H1 (cell line): Measurements from ENCODE around the gene CNFN. TPM values are rescaled to one million over a fixed set of nuclear protein-coding genes. Genes with fewer than 3 reads are reported as not detected.

Experiments used
- CTCF ChIA-PET: fragments of 300-600 bp; sonication (Branson Sonifier 250); formaldehyde crosslinking; loops from one replicate; lab custom pipeline; 2021; ENCODE audit not compliant: partially characterized antibody; lab: Charles Lee
- POLR2A ChIA-PET: fragments of 300-600 bp; sonication (Branson Sonifier 250); formaldehyde crosslinking; loops from one replicate; lab custom pipeline; 2021; ENCODE audit warnings: inconsistent platforms; ENCODE audit not compliant: partially characterized antibody; lab: Charles Lee
- DNase-seq, 2 experiments: peaks; one replicate each; pipeline versions ENCODE4 v3.0.0 to v3.0.0-alpha.2; 2010 to 2022; ENCODE audit warnings: low spot score in 2 of 2, low read depth in 1 of 2, mixed read lengths in 1 of 2
- FAIRE-seq: peaks from 2 replicates; lab custom pipeline; 2011; peaks lifted over from hg19 to GRCh38; lab: Jason Lieb, UNC
- H2AFZ ChIP-seq: 2 replicates; pipeline ENCODE4 v1.8.1; 2012; ENCODE audit warnings: low read length, inconsistent platforms
- H2AK5ac ChIP-seq: 2 replicates; pipeline ENCODE4 v1.6.1; 2013; ENCODE audit warnings: low read depth, low read length
- H2BK120ac ChIP-seq: replicated peaks from 2 replicates; pipeline ENCODE3; 2013; ENCODE audit warnings: low read depth, low read length, inconsistent platforms
- H2BK12ac ChIP-seq: 2 replicates; pipeline ENCODE4 v1.6.1; 2013; ENCODE audit warnings: low read depth, low read length
- H2BK15ac ChIP-seq: 2 replicates; pipeline ENCODE4 v1.6.1; 2013; ENCODE audit warnings: low read length
- H2BK20ac ChIP-seq: 2 replicates; pipeline ENCODE4 v1.6.1; 2013; ENCODE audit warnings: low read length
- H2BK5ac ChIP-seq: 2 replicates; pipeline ENCODE4 v1.6.1; 2013; ENCODE audit warnings: low read depth, low read length
- H3K14ac ChIP-seq: 2 replicates; pipeline ENCODE4 v1.6.1; 2013; ENCODE audit warnings: inconsistent platforms; ENCODE audit not compliant: insufficient read length
- H3K18ac ChIP-seq: 2 replicates; pipeline ENCODE4 v1.6.1; 2013; ENCODE audit warnings: low read length; ENCODE audit errors: extremely low read depth
- H3K23ac ChIP-seq: 2 replicates; pipeline ENCODE4 v1.6.1; 2013; ENCODE audit warnings: inconsistent platforms; ENCODE audit not compliant: insufficient read length
- H3K23me2 ChIP-seq: 2 replicates; pipeline ENCODE4 v1.6.1; 2013; ENCODE audit warnings: low read depth, low read length
- H3K27ac ChIP-seq: 2 replicates; pipeline ENCODE4 v1.6.1; 2011; ENCODE audit warnings: low read depth, low read length, inconsistent platforms
- H3K27me3 ChIP-seq, 4 experiments: replicated peaks in 1 of 4; 1 replicate in 1 of 4; 2 replicates in 3 of 4; pipeline versions ENCODE4 v1.6.1 to v1.8.1; 2011 to 2013; ENCODE audit warnings: low read length in 3 of 4, mild to moderate bottlenecking in 3 of 4, inconsistent platforms in 2 of 4, mixed read lengths in 2 of 4, moderate library complexity in 1 of 4; ENCODE audit not compliant: control insufficient read depth in 3 of 4, insufficient read depth in 3 of 4; ENCODE audit errors: extremely low read depth in 1 of 4
- H3K36me3 ChIP-seq, 4 experiments: 2 replicates each; pipeline versions ENCODE4 v1.6.1 to v1.8.1; 2011 to 2013; ENCODE audit warnings: mild to moderate bottlenecking in 4 of 4, low read length in 3 of 4, moderate library complexity in 2 of 4, control low read depth in 1 of 4, inconsistent platforms in 1 of 4; ENCODE audit not compliant: insufficient read depth in 4 of 4, control insufficient read depth in 2 of 4
- H3K4ac ChIP-seq: replicated peaks from 2 replicates; pipeline ENCODE3; 2013; ENCODE audit warnings: low read length, low read depth, mixed read lengths, inconsistent platforms; ENCODE audit not compliant: insufficient read length
- H3K4me1 ChIP-seq, 4 experiments: replicated peaks in 1 of 4; 1 replicate in 1 of 4; 2 replicates in 3 of 4; pipeline versions ENCODE4 v1.6.1 to v1.8.1; 2011 to 2013; ENCODE audit warnings: low read length in 3 of 4, inconsistent platforms in 2 of 4, mixed read lengths in 1 of 4; ENCODE audit not compliant: insufficient read depth in 4 of 4, control insufficient read depth in 3 of 4
- H3K4me2 ChIP-seq, 2 experiments: 2 replicates each; pipeline versions ENCODE4 v1.6.1 to v1.8.1; 2011 to 2013; ENCODE audit warnings: low read depth in 2 of 2, low read length in 2 of 2, control low read depth in 1 of 2, inconsistent platforms in 1 of 2, mild to moderate bottlenecking in 1 of 2; ENCODE audit not compliant: insufficient read depth in 1 of 2
- H3K4me3 ChIP-seq, 4 experiments: fragments of 200-600, 300-600 bp in 1 of 4; sonication (generic), shearing (Covaris generic), sonication (Bioruptor Twin) in 1 of 4; 2 replicates each; pipeline versions ENCODE4 v1.5.1 to v1.8.1; 2011 to 2016; ENCODE audit warnings: low read length in 4 of 4, low read depth in 3 of 4, control low read depth in 2 of 4, inconsistent platforms in 2 of 4, mild to moderate bottlenecking in 2 of 4, mixed read lengths in 1 of 4, moderate library complexity in 1 of 4; ENCODE audit not compliant: insufficient read depth in 2 of 4; ENCODE audit errors: extremely low read depth in 1 of 4
- H3K56ac ChIP-seq: replicated peaks from 2 replicates; pipeline ENCODE3; 2013; ENCODE audit warnings: low read depth, mild to moderate bottlenecking, mixed read lengths, low read length, inconsistent platforms; ENCODE audit not compliant: insufficient read length
- H3K79me1 ChIP-seq: 2 replicates; pipeline ENCODE4 v1.6.1; 2013; ENCODE audit warnings: low read depth, low read length, control low read depth
- H3K79me2 ChIP-seq, 2 experiments: 2 replicates each; pipeline versions ENCODE4 v1.6.1 to v1.8.1; 2012 to 2013; ENCODE audit warnings: low read length in 2 of 2, mild to moderate bottlenecking in 2 of 2, inconsistent platforms in 1 of 2; ENCODE audit not compliant: insufficient read depth in 2 of 2, control insufficient read depth in 1 of 2
- H3K9ac ChIP-seq, 4 experiments: replicated peaks in 1 of 4; 1 replicate in 1 of 4; 2 replicates in 3 of 4; pipeline versions ENCODE4 v1.6.1 to v1.8.1; 2011 to 2013; ENCODE audit warnings: low read depth in 3 of 4, low read length in 3 of 4, control low read depth in 2 of 4, mild to moderate bottlenecking in 2 of 4, moderate library complexity in 2 of 4, inconsistent platforms in 1 of 4; ENCODE audit errors: extremely low read depth in 1 of 4
- H3K9me3 ChIP-seq, 2 experiments: 2 replicates each; pipeline versions ENCODE4 v1.6.1 to v1.8.1; 2012 to 2013; ENCODE audit warnings: mild to moderate bottlenecking in 2 of 2, moderate library complexity in 2 of 2, control low read depth in 1 of 2, inconsistent platforms in 1 of 2, low read depth in 1 of 2, low read length in 1 of 2, mixed read lengths in 1 of 2; ENCODE audit not compliant: insufficient read depth in 2 of 2
- H4K20me1 ChIP-seq, 2 experiments: replicated peaks in 1 of 2; 2 replicates each; pipeline versions ENCODE3 to v1.8.1; 2011 to 2013; ENCODE audit warnings: inconsistent platforms in 2 of 2, low read length in 2 of 2, mild to moderate bottlenecking in 1 of 2; ENCODE audit not compliant: insufficient read depth in 2 of 2, control insufficient read depth in 1 of 2
- H4K5ac ChIP-seq: 2 replicates; pipeline ENCODE4 v1.6.1; 2013; ENCODE audit warnings: low read length, low read depth, mixed read lengths, inconsistent platforms; ENCODE audit not compliant: insufficient read length
- H4K8ac ChIP-seq: 2 replicates; pipeline ENCODE4 v1.8.0; 2013; ENCODE audit warnings: mild to moderate bottlenecking, moderate library complexity, low read length, inconsistent platforms; ENCODE audit not compliant: insufficient read depth; ENCODE audit errors: extremely low read depth
- H4K91ac ChIP-seq: replicated peaks from 2 replicates; pipeline ENCODE3; 2013; ENCODE audit warnings: low read length, mixed read lengths, inconsistent platforms; ENCODE audit not compliant: insufficient read length
- ASH2L ChIP-seq: fragments of 200-600, 300-600 bp; sonication (generic); IDR thresholded peaks from one replicate; pipeline ENCODE4 v1.7.1; 2017; ENCODE audit warnings: low read length
- CEBPB ChIP-seq: IDR thresholded peaks from 2 replicates; pipeline ENCODE4 v1.6.1; 2012; ENCODE audit warnings: low read depth, low read length
- CHD2 ChIP-seq: IDR thresholded peaks from 2 replicates; pipeline ENCODE4 v1.6.1; 2012; ENCODE audit warnings: low read length, improper control_type of control experiment
- EZH2 ChIP-seq: fragments of 200-600 bp; sonication (generic); IDR thresholded peaks from 2 replicates; pipeline ENCODE4 v1.7.1; 2012; ENCODE audit warnings: low read depth, mild to moderate bottlenecking, moderate library complexity, low read length, inconsistent platforms; ENCODE audit not compliant: severe bottlenecking
- GTF2F1 ChIP-seq: IDR thresholded peaks from 2 replicates; pipeline ENCODE4 v1.6.1; 2012; ENCODE audit warnings: low read depth, low read length, improper control_type of control experiment, borderline replicate concordance
- HDAC2 ChIP-seq, 2 experiments: fragments of 300-600 bp in 1 of 2; sonication (generic) in 1 of 2; IDR thresholded peaks; 2 replicates each; pipeline ENCODE4 v1.6.1; 2011 to 2012; ENCODE audit warnings: low read depth in 2 of 2, low read length in 2 of 2, mild to moderate bottlenecking in 2 of 2, moderate library complexity in 2 of 2, borderline replicate concordance in 1 of 2, inconsistent platforms in 1 of 2
- KDM5A ChIP-seq: fragments of 200-600 bp; IDR thresholded peaks from 2 replicates; pipeline ENCODE4 v1.7.1; 2012; ENCODE audit warnings: mild to moderate bottlenecking, low read length, inconsistent platforms, mixed read lengths
- POLR2AphosphoS5 ChIP-seq: IDR thresholded peaks from 2 replicates; pipeline ENCODE4 v1.6.1; 2011; ENCODE audit warnings: low read depth, low read length
- POU5F1 ChIP-seq: IDR thresholded peaks from 2 replicates; pipeline ENCODE4 v1.6.1; 2011; ENCODE audit warnings: low read depth, mild to moderate bottlenecking, low read length, moderate library complexity
- RFX5 ChIP-seq: IDR thresholded peaks from 2 replicates; pipeline ENCODE4 v1.6.1; 2011; ENCODE audit warnings: low read depth, low read length, improper control_type of control experiment, borderline replicate concordance
- YY1 ChIP-seq: IDR thresholded peaks from 2 replicates; pipeline ENCODE4 v1.6.1; 2011; ENCODE audit warnings: low read depth, mild to moderate bottlenecking, low read length
- WGBS, 2 experiments: shearing (Covaris generic) in 1 of 2; methylation state at CpG; one replicate each; pipeline versions ENCODE4 v1.1.6 to v1.1.7; 2013 to 2015; ENCODE audit warnings: low lambda C conversion rate in 2 of 2, mixed read lengths in 2 of 2, inconsistent platforms in 1 of 2, low coverage in 1 of 2, missing lambda C conversion rate in 1 of 2; ENCODE audit not compliant: insufficient replicate concordance in 2 of 2, insufficient coverage in 1 of 2, insufficient read length in 1 of 2; ENCODE audit errors: extremely low coverage in 1 of 2, missing lambda C conversion rate in 1 of 2; 5-methylcytosine and 5-hydroxymethylcytosine counted together
- polyA plus RNA-seq, 7 experiments: library from polyadenylated mRNA; depleted of rRNA in 3 of 7; stranded (reverse) in 5 of 7; unstranded in 2 of 7; fragments of >200 nt in 5 of 7; fragments of 200-250 nt in 2 of 7; gene quantifications; 1 replicate in 5 of 7; 2 replicates in 1 of 7; 4 replicates in 1 of 7; pipeline versions ENCODE4 v1.2.1 to v1.2.3, GENCODE V29; 2011 to 2013; ENCODE audit warnings: missing spikeins in 2 of 7, mixed read lengths in 2 of 7
- total RNA-seq: library from RNA; stranded (reverse); fragmentation: NEBNext Ultra II Directional; extraction: Animal tissue kit (Norgen Biotek cat#: 25700); gene quantifications from 2 replicates; pipeline ENCODE4 v1.2.1, GENCODE V29; 2021
- TF ChIP-seq, protein P1 (sequence below): IDR thresholded peaks from 2 replicates; pipeline ENCODE4 v1.6.1; 2012; ENCODE audit warnings: inconsistent platforms
- TF ChIP-seq, protein P2 (sequence below): IDR thresholded peaks from 2 replicates; pipeline ENCODE4 v1.6.1; 2011; ENCODE audit warnings: low read depth, mild to moderate bottlenecking, low read length; ENCODE audit not compliant: insufficient read depth

CNFN gene
- total and polyA plus RNA-seq, 2 of the 8 experiments (the other 6 are each of a cell fraction or from before 2014, with no cell fraction given): 8.9 to 31.5 TPM

DNA sequence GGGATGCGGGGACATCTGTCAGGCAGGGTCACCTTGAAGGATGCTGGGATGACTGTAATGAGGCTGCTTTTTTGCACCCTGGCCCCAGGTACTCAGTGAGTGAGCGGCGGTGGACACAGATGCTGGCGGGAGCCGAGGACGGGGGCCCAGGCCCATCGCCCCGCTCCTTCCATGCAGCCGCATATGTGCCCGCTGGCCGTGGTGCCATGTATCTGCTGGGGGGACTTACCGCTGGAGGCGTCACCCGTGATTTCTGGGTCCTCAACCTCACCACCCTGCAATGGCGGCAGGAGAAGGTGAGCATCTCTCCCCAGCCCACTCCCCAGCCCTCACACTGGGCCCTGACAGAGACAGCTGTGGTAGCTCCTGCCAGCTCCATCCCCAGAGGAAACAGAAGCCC lies 33.4 kb downstream of the CNFN start:
- H3K23ac ChIP-seq: no peak overlapping the region
- H3K36me3 ChIP-seq: peaks cover 0 to 7% (median 3%) of the 10 kb centered on the region in 4 experiments; a peak in 4 of 8 replicates
- no peak overlapping the region for H2AFZ ChIP-seq
- H3K27ac ChIP-seq: no peak overlapping the region
- no peak overlapping the region for H2BK12ac ChIP-seq
- peaks cover 2 to 3% of the 10 kb centered on the region in 2 experiments for H4K20me1 ChIP-seq
- H4K8ac ChIP-seq: no peak overlapping the region
- no peak overlapping the region for H2BK120ac ChIP-seq
- H2BK15ac ChIP-seq: no peak overlapping the region
- no peak overlapping the region for H2AK5ac ChIP-seq
- H3K79me1 ChIP-seq: no peaks in the 10 kb centered on the region
- CTCF ChIA-PET: interaction anchor here (0.8 to 2.2 kb wide), 4 partner anchors 11 to 82 kb away, joined by 3 to 13 read pairs (median 5); no protein-coding TSS in a partner anchor
- no peak overlapping the region for H3K4ac ChIP-seq
- H3K23me2 ChIP-seq: no peaks in the 10 kb centered on the region
- no peak overlapping the region for H2BK5ac ChIP-seq
- FAIRE-seq (no peak), DNase-seq (no peak)
- H3K27me3 ChIP-seq: no peaks in the 10 kb centered on the region
- H3K4me1 ChIP-seq: peaks cover 0 to 6% (median 1%) of the 10 kb centered on the region in 4 experiments; a peak in 4 of 7 replicates
- no peak overlapping the region for H4K5ac ChIP-seq
- no peak overlapping the region for H4K91ac ChIP-seq
- WGBS, 2 experiments: 96% methylated on average over 15 of the region's 15 CpGs; no CpG with 5 or more reads in 1 of the 2 experiments
- H3K56ac ChIP-seq: no peak overlapping the region
- no peak overlapping the region for H3K4me3 ChIP-seq
- no peak overlapping the region for H3K18ac ChIP-seq
- no peak overlapping the region for H3K9ac ChIP-seq
- no peak overlapping the region for H3K4me2 ChIP-seq
- no peak overlapping the region for H2BK20ac ChIP-seq
- no peak overlapping the region for H3K14ac ChIP-seq
- POLR2A ChIA-PET: no interaction called here
- H3K9me3 ChIP-seq: no peaks in the 10 kb centered on the region
- H3K79me2 ChIP-seq: no peaks in the 10 kb centered on the region
- TF ChIP-seq GTF2F1 (no peak), RFX5 (no peak), YY1 (no peak), POU5F1 (no peak), CHD2 (no peak), HDAC2 (IDR thresholded peaks at IDR 0.05; ENCODE audit: borderline replicate concordance in 1 of 2, low read depth in 2 of 2, low read length in 2 of 2) (no peak), CEBPB (no peak), KDM5A (no peak), EZH2 (no peak), POLR2AphosphoS5 (no peak), ASH2L (no peak)
- TF ChIP-seq, protein P1, sequence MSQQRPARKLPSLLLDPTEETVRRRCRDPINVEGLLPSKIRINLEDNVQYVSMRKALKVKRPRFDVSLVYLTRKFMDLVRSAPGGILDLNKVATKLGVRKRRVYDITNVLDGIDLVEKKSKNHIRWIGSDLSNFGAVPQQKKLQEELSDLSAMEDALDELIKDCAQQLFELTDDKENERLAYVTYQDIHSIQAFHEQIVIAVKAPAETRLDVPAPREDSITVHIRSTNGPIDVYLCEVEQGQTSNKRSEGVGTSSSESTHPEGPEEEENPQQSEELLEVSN: no peak
- TF ChIP-seq, protein P2, sequence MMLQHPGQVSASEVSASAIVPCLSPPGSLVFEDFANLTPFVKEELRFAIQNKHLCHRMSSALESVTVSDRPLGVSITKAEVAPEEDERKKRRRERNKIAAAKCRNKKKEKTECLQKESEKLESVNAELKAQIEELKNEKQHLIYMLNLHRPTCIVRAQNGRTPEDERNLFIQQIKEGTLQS: no peak
